Measurements from ENCODE around the gene SOAT1. TPM values are rescaled to one million over a fixed set of nuclear protein-coding genes. Genes with fewer than 3 reads are reported as not detected.
A peak's percentile ranks its signal among the peaks of the same experiment; 100 is the strongest.

SOAT1 gene
- total RNA-seq, 1 donor from 2014 or later = 104 TPM

- TF ChIP-seq CTCF (IDR thresholded peaks at IDR 0.05) = no peak
- no peaks in the 10 kb centered on the region for H3K36me3 ChIP-seq
- intact Hi-C loops (cut with DNase I) = no loop called here
- DNase-seq (no peak), ATAC-seq (no peak)
- H3K4me3 ChIP-seq = no peak overlapping the region
- no peaks in the 10 kb centered on the region for H3K27me3 ChIP-seq (ENCODE audit: low read depth)
- H3K27ac ChIP-seq = no peak overlapping the region
- peaks cover 9% of the 10 kb centered on the region for H3K9me3 ChIP-seq
- no peaks in the 10 kb centered on the region for H3K4me1 ChIP-seq
These were observed 14.7 kb upstream of the SOAT1 start for GRCh38 chr1:179278920-179279319.

- Histone ChIP-seq H3K27ac (no peak overlapping the region), H3K4me1 (no peaks in the 10 kb centered on the region), H3K27me3 (ENCODE audit: low read depth) (no peaks in the 10 kb centered on the region), H3K9me3 (peaks cover 7% of the 10 kb centered on the region), H3K4me3 (no peak overlapping the region), H3K36me3 (no peaks in the 10 kb centered on the region)
- TF ChIP-seq CTCF (IDR thresholded peaks at IDR 0.05) = no peak
- intact Hi-C loops (cut with DNase I) = no loop called here
- no peak for DNase-seq
- no peak for ATAC-seq
These were observed 9.6 kb upstream of the SOAT1 start for GRCh38 chr1:179283992-179284391.

GRCh38 chr1:179287946-179288345, 5.7 kb upstream of the SOAT1 start:
- ATAC-seq = peak; percentile 56 to 70
- no peaks in the 10 kb centered on the region for H3K36me3 ChIP-seq
- no peak overlapping the region for H3K27ac ChIP-seq
- no peak for TF ChIP-seq CTCF (IDR thresholded peaks at IDR 0.05)
- no peak overlapping the region for H3K4me3 ChIP-seq
- H3K27me3 ChIP-seq (ENCODE audit: low read depth) = no peaks in the 10 kb centered on the region
- intact Hi-C loops (cut with DNase I) = no loop called here
- DNase-seq = no peak
- no peaks in the 10 kb centered on the region for H3K9me3 ChIP-seq
- peaks cover 2% of the 10 kb centered on the region for H3K4me1 ChIP-seq

- ATAC-seq (no peak), DNase-seq (no peak)
- H3K27ac ChIP-seq = no peak overlapping the region
- H3K4me3 ChIP-seq = no peak overlapping the region
- peaks cover 5% of the 10 kb centered on the region for H3K4me1 ChIP-seq
- intact Hi-C loops (cut with DNase I) = no loop called here
- no peak for TF ChIP-seq CTCF (IDR thresholded peaks at IDR 0.05)
- H3K9me3 ChIP-seq = no peaks in the 10 kb centered on the region
- no peaks in the 10 kb centered on the region for H3K36me3 ChIP-seq
- H3K27me3 ChIP-seq (ENCODE audit: low read depth) = no peaks in the 10 kb centered on the region
These were observed 4.6 kb upstream of the SOAT1 start for GRCh38 chr1:179288977-179289376.

GRCh38 chr1:179295164-179295755, 1.7 kb downstream of the SOAT1 start:
- H3K4me1 ChIP-seq = peaks cover 44% of the 10 kb centered on the region
- intact Hi-C loops (cut with DNase I) = no loop called here
- DNase-seq = no peak
- ATAC-seq = no peak
- peak overlapping the region; percentile 67 for H3K4me3 ChIP-seq
- H3K9me3 ChIP-seq = no peaks in the 10 kb centered on the region
- no peaks in the 10 kb centered on the region for H3K36me3 ChIP-seq
- H3K27ac ChIP-seq = peak overlapping the region; percentile 88
- H3K27me3 ChIP-seq (ENCODE audit: low read depth) = no peaks in the 10 kb centered on the region
- TF ChIP-seq CTCF (IDR thresholded peaks at IDR 0.05) = no peak

Measured in lower lobe of right lung (tissue), 2 donors.